Cardiac muscle cell (in vitro differentiated cells and primary cell): ENCODE data around the gene HSBP1. TPM values are rescaled to one million over a fixed set of nuclear protein-coding genes. Genes with fewer than 3 reads are reported as not detected.

Experiments used
- DNase-seq, 2 donors: peaks; one replicate each; pipeline versions ENCODE4 v3.0.0 to v3.0.0-alpha.2; 2010 to 2017; ENCODE audit warnings: low read depth in 1 of 2, low spot score in 1 of 2
- H3K27ac ChIP-seq: fragments of 200-600 bp; sonication (generic); 2 replicates; pipeline ENCODE4 v1.5.1; 2016
- H3K27me3 ChIP-seq: fragments of 200-600 bp; sonication (generic); 2 replicates; pipeline ENCODE4 v1.6.0; 2016; ENCODE audit warnings: control low read depth
- H3K36me3 ChIP-seq: fragments of 200-600 bp; sonication (generic); 2 replicates; pipeline ENCODE4 v1.5.1; 2016; ENCODE audit warnings: control low read depth
- H3K4me1 ChIP-seq: fragments of 200-600 bp; sonication (generic); 2 replicates; pipeline ENCODE4 v1.8.1; 2017; ENCODE audit warnings: low read depth, mild to moderate bottlenecking, mixed run types
- H3K4me3 ChIP-seq: fragments of 200-600 bp; sonication (generic); 2 replicates; pipeline ENCODE4 v1.5.1; 2016; ENCODE audit warnings: mild to moderate bottlenecking
- H3K9me3 ChIP-seq: fragments of 200-600 bp; sonication (generic); 2 replicates; pipeline ENCODE4 v1.5.1; 2017; ENCODE audit warnings: low read depth, mild to moderate bottlenecking, control low read depth
- CTCF ChIP-seq: IDR thresholded peaks from 2 replicates; pipeline ENCODE4 v1.5.1; 2012; ENCODE audit warnings: low read depth, mild to moderate bottlenecking, low read length
- polyA plus RNA-seq: library from polyadenylated mRNA; unstranded; fragments of >200 nt; fragmentation: Nextera tagmentation; extraction: Ambion mirVana; gene quantifications from 2 replicates; pipeline ENCODE4 v1.2.1, GENCODE V29; 2016
- total RNA-seq: library from RNA; depleted of rRNA; stranded (reverse); fragments of >200 nt; gene quantifications from 2 replicates; pipeline ENCODE4 v1.2.3, GENCODE V29; 2016

Gene HSBP1
- total and polyA plus RNA-seq, 2 experiments from 2014 or later, result 16.7 to 529 TPM

GRCh38 chr16:83803811-83804210, 4.0 kb upstream of the HSBP1 start:
- H3K27me3 ChIP-seq, result no peaks in the 10 kb centered on the region
- no peak for DNase-seq
- H3K4me3 ChIP-seq, result no peak overlapping the region
- no peaks in the 10 kb centered on the region for H3K36me3 ChIP-seq
- no peaks in the 10 kb centered on the region for H3K9me3 ChIP-seq
- H3K27ac ChIP-seq, result no peak overlapping the region
- peaks cover 2% of the 10 kb centered on the region for H3K4me1 ChIP-seq
- no peak for TF ChIP-seq CTCF

- TF ChIP-seq CTCF, result no peak
- Histone ChIP-seq H3K27ac (no peak overlapping the region), H3K36me3 (no peaks in the 10 kb centered on the region), H3K9me3 (no peaks in the 10 kb centered on the region), H3K27me3 (no peaks in the 10 kb centered on the region), H3K4me1 (peaks cover 5% of the 10 kb centered on the region), H3K4me3 (no peak overlapping the region)
- DNase-seq, result no peak
Measured at GRCh38 chr16:83804366-83804765, 3.4 kb upstream of the HSBP1 start.

- H3K9me3 ChIP-seq, result no peaks in the 10 kb centered on the region
- H3K4me1 ChIP-seq, result peaks cover 5% of the 10 kb centered on the region
- H3K27ac ChIP-seq, result no peak overlapping the region
- no peak for DNase-seq
- H3K36me3 ChIP-seq, result peaks cover 7% of the 10 kb centered on the region
- no peak overlapping the region for H3K4me3 ChIP-seq
- no peaks in the 10 kb centered on the region for H3K27me3 ChIP-seq
- TF ChIP-seq CTCF, result no peak
Measured at GRCh38 chr16:83806036-83806435, 1.7 kb upstream of the HSBP1 start.

- peaks cover 5% of the 10 kb centered on the region for H3K4me1 ChIP-seq
- no peak for TF ChIP-seq CTCF
- no peak overlapping the region for H3K27ac ChIP-seq
- H3K4me3 ChIP-seq, result no peak overlapping the region
- H3K9me3 ChIP-seq, result no peaks in the 10 kb centered on the region
- no peaks in the 10 kb centered on the region for H3K27me3 ChIP-seq
- no peak for DNase-seq
- peaks cover 12% of the 10 kb centered on the region for H3K36me3 ChIP-seq
Measured at GRCh38 chr16:83806731-83807130, 1.0 kb upstream of the HSBP1 start.

- peaks cover 5% of the 10 kb centered on the region for H3K4me1 ChIP-seq
- no peak overlapping the region for H3K27ac ChIP-seq
- peaks cover 12% of the 10 kb centered on the region for H3K36me3 ChIP-seq
- H3K27me3 ChIP-seq, result no peaks in the 10 kb centered on the region
- no peaks in the 10 kb centered on the region for H3K9me3 ChIP-seq
- no peak for DNase-seq
- no peak for TF ChIP-seq CTCF
- peak overlapping the region; percentile 48 for H3K4me3 ChIP-seq
Measured at GRCh38 chr16:83807327-83807709, 460 bp upstream of the HSBP1 start.

- Histone ChIP-seq H3K36me3 (peaks cover 12% of the 10 kb centered on the region), H3K4me3 (peak overlapping the region; percentile 48), H3K27me3 (no peaks in the 10 kb centered on the region), H3K27ac (peak overlapping the region; percentile 80), H3K4me1 (peaks cover 5% of the 10 kb centered on the region), H3K9me3 (no peaks in the 10 kb centered on the region)
- no peak for TF ChIP-seq CTCF
- no peak for DNase-seq
Measured at GRCh38 chr16:83808573-83809014, 816 bp downstream of the HSBP1 start.
